Measurements from ENCODE around the gene SLC51A.
A peak's percentile ranks its signal among the peaks of the same experiment; 100 is the strongest.
"Not testable (repeated sequence)": the region's sequence is repeated elsewhere in the genome, so short reads cannot be mapped to it uniquely, and the experiment has no call there.

SLC51A gene

DNA sequence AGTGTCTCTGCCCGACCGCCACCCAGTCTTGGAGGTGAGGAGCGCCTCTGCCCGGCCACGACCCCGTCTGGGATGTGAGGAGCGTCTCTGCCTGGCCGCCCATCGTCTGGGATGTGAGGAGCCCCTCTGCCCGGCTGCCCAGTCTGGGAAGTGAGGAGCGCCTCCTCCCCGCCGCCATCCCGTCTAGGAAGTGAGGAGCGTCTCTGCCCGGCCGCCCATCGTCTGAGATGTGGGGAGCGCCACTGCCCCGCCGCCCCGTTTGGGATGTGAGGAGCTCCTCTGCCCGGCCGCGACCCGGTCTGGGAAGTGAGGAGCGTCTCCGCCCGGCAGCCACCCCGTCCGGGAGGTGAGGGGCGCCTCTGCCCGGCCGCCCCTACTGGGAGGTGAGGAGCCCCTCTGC, 27.8 kb downstream of the SLC51A start:
- not testable (repeated sequence) for DNase-seq

DNA sequence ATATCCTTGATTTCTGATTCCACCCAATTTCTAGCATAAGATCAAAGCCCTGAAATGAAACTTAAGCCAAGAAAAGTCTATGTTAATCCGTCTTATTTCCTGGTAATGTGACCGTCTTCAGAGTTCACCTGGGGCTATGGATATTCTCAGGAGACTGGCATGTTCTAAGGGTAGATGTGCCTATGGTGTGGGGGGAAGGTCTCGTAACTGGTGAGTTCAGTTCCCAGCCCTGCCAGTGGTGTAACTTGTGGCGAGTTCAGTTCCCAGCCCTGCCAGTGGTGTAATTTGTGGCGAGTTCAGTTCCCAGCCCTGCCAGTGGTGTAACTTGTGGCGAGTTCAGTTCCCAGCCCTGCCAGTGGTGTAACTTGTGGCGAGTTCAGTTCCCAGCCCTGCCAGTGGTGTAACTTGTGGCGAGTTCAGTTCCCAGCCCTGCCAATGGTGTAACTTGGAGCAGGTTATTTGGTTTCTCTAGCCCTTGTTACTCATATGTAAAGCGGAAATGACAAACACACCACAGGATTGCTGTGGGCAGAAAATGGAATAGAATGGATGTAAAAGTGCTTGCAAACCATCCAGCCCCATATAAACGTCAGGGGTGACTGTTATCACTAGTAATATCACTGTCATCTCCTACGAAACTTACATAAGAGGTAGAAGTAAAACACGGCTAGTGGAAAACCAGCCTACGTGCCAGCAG, 30.4 kb downstream of the SLC51A start:
- DNase-seq = no peak

DNA sequence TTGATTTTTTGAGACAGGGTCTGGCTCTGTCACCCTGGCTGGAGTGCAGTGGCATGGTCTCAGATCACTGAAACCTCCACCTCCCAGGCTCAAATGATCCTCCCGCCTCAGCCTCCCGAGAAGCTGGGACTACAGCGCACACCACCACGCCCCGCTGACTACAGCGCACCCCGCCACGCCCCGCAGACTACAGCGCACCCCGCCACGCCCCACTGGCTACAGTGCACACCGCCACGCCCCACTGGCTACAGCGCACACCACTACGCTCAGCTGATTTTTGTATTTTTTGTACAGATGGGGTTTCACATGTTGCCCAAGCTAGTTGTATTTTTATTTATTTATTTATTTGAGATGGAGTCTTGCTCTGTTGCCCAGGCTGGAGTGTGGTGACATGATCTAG, 35.6 kb downstream of the SLC51A start:
- no peak for DNase-seq

DNA sequence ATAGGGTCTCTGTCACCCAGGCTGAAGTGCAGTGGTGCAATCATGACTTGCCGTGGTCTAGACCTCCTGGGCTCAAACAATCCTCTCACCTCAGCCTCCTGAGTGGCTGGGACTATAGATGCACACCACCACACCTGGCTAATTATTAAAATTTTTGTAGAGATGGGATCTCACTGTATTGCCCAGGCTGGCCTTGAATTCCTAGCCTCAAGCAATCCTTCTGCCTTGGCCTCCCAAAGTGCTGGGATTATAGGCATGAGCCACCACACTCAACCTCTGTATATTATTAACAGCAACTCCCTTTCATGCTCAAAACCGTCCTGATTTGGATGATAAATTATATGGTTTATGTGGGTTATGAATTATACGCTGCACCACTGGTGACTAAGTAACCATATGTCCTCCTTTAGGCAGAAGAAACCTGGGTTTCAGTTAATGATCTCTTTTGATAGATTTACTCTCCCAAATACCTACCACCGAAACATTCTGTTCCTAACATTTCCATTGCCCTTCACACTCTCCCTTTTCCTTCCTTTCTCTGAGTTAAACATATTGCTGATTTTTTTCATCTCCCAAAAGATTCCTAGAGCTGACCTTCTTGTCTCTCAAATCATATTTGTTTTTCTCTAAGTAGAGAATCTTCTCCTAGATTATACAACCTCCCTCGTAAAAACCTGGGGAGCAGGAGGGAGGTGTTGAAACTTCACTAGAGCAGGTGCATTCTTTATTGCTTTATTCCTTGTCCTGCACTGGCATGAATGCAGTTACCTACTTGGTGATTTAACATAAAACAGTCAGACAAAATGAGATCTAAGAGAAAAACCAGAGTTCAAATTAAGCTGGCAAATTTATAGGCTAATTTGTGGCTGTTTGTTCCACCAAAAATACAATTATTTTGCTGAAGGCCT, 38.3 kb downstream of the SLC51A start:
- DNase-seq = no peak

GRCh38 chr3:196255776-196256175, 39.4 kb downstream of the SLC51A start:
- no peak for DNase-seq

DNA sequence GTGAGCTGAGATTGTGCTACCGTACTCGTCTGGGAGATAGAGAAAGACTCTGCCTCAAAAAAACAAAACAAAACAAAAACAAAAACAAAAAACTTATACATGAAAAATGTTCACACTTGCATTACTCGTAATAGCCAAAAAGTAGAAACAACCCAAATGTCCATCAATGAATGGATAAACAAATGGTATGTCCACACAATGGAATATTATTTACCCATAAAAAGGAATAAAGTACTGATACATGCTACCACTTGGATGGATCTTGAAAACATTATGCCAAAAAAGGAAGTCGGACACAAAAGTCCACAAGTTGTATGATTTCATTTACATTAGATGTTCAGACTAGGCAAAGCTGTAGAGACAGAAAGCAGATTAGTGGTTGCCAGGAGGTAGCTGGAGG, 44.5 kb downstream of the SLC51A start:
- DNase-seq = no peak

GRCh38 chr3:196263819-196264218, 47.5 kb downstream of the SLC51A start:
- no peak for DNase-seq

- no peak for DNase-seq
Measured at GRCh38 chr3:196268284-196269163, 52.2 kb downstream of the SLC51A start.

GRCh38 chr3:196270499-196270898, 54.2 kb downstream of the SLC51A start:
- DNase-seq = no peak

GRCh38 chr3:196272826-196273225, 56.5 kb downstream of the SLC51A start:
- DNase-seq = no peak

- no peak for DNase-seq
Measured at GRCh38 chr3:196273655-196274054, 57.3 kb downstream of the SLC51A start.

DNA sequence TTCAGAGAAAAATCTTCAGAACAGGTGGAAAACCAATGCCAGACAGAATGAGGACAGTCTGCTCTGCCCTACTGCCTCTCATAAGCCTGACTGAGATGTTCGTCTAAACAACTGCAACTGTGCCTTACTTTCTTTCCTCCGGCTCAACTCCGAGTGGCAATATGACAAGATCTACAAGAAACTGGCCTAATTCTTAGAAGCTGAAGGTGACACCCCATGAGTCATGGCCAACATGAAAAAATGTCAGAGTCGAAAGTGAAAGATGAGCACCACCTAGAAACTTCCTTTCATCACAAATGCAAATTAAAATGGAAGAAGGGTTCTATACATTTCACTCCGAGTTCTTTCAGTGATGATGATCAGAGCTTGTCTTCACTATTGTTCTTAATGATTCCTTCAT, 58.3 kb downstream of the SLC51A start:
- peak; percentile 68 to 69 for DNase-seq

DNA sequence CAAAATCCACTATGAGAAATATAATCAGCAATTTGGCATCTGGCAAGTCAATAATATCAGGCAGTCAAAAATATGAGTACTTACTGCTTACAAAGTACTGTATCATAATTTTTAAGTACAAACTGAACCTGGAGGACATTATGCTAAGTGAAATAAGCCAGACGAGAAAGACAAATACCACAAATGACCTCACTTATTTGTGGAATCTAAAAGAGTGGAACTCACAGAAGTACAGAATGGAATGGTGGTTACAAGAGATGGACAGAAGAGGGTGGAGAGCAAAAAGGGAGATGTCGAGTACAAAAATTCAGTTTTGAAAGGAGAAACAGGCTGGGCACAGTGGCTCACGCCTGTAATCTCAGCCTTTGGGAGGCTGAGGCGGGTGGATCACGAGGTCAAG, 58.8 kb downstream of the SLC51A start:
- no peak for DNase-seq

DNA sequence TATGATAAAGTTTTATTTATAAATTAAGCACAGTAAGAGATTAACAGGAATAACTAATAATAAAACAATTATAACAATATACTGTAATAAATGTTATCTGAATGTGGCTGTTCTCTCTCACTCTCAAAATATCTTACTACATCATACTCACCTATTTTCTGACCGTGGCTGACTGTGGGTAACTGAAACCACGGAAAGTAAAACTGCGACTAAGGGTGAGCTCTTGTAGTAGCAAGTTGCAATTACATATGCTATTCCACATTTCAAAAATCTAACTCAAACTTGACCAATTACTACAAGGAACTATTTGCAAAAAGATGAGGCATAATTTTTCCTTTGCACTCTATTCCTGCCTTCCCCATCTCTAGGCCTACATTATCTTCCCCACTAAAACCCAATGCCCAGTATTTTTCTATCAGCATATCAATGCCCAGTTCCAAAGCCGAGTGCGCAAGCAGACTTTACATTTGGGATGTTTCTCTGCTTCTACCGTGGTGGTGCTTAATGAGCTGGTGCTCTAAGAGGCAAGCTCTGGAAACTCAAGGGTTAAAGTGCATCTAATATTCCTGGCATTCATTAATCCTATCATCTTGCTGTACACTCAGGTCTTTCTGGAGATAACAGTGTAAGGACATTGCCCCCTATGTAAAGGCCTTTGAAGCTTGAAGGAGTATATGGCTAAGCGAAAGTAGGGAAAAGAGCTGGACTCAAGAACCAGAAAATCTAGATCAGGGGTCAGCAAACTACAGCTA, 64.5 kb downstream of the SLC51A start:
- no peak for DNase-seq

DNA sequence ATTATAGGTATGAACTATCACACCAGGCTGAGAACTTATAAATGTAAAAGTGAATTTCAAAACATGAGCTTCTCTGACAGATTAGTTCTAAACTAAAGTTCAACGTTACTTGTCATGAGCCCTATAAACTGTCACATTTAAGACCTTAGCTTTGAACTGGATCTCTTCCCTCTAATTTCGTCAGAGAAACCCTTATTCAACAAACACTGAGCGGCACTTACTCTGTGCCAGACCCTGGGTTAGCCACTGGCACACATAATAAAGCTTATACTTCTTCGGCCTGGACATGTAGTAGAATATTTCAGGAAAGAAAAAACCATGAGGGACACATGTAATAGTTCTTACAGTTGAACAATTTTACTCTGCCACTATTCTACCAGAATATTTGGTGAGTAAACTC, 65.6 kb downstream of the SLC51A start:
- DNase-seq = no peak
